Fibroblast of villous mesenchyme (primary cell): Measurements from ENCODE around the gene CCL23. TPM values are rescaled to one million over a fixed set of nuclear protein-coding genes. Genes with fewer than 3 reads are reported as not detected.
"Not testable (repeated sequence)": the region's sequence is repeated elsewhere in the genome, so short reads cannot be mapped to it uniquely, and the experiment has no call there.

Source experiments
- DNase-seq: peaks from one replicate; pipeline ENCODE4 v3.0.0-alpha.2; 2010; ENCODE audit warnings: low read depth
- H3K4me3 ChIP-seq: 2 replicates; pipeline ENCODE4 v1.5.1; 2011; ENCODE audit warnings: low read depth, mild to moderate bottlenecking, low read length
- total RNA-seq: library from RNA; depleted of rRNA; stranded (reverse); fragments of >200 nt; gene quantifications from 2 replicates; pipeline ENCODE4 v1.2.3, GENCODE V29; 2012
- TF ChIP-seq, protein P1 (sequence below): IDR thresholded peaks from 2 replicates; pipeline ENCODE4 v1.5.1; 2012; ENCODE audit warnings: low read depth, mild to moderate bottlenecking, low read length; ENCODE audit not compliant: insufficient read depth

CCL23 gene
- total RNA-seq, 1 donor = not detected

DNA sequence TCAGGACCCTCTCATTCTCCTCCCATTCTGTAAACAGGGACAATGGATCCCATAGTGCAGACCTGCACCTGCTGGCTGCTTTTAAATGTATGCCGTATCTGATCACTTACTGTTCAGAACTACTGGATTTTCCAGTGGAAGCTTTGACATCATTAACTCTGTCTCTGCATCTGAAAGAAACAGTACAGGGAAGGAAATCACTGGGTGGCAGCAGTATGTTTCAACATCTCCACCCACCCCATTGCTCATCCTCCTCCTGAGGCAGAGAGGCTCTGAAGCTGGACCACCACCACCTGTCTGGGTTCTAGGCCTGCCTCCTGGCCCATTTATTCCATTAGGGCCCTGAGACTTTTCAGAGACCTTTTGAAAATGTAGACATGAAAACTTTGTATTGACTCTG is 19.0 kb downstream of the CCL23 start:
- DNase-seq = no peak
- TF ChIP-seq, protein P1, sequence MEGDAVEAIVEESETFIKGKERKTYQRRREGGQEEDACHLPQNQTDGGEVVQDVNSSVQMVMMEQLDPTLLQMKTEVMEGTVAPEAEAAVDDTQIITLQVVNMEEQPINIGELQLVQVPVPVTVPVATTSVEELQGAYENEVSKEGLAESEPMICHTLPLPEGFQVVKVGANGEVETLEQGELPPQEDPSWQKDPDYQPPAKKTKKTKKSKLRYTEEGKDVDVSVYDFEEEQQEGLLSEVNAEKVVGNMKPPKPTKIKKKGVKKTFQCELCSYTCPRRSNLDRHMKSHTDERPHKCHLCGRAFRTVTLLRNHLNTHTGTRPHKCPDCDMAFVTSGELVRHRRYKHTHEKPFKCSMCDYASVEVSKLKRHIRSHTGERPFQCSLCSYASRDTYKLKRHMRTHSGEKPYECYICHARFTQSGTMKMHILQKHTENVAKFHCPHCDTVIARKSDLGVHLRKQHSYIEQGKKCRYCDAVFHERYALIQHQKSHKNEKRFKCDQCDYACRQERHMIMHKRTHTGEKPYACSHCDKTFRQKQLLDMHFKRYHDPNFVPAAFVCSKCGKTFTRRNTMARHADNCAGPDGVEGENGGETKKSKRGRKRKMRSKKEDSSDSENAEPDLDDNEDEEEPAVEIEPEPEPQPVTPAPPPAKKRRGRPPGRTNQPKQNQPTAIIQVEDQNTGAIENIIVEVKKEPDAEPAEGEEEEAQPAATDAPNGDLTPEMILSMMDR = no peak
- no peak overlapping the region for H3K4me3 ChIP-seq

DNA sequence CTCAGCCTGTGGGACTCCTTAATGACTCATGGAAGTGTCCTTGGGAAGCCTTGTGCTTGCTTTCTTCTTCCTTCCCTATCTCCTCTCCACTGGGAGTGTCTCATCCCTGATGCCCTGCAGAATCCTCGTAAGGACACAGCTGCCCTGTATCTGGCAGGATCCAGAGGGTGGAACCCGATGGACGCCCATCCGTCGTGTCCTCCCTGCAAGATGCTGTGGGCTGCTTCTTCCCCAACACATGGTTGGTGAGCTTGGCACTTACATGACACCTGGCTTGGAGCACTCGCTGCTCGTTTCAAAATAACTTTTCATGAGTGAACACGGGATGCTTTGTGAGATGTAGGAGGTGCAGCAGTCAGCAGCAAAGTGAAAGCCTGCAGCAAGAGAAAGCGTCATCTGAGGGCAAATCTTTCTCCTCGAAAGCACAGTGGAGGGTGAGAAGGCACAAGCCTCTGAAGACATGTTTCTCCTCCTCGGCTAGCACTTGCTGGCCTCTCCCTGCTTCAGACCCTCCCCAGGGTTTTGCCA is 19.7 kb downstream of the CCL23 start:
- TF ChIP-seq, protein P1 = no peak
- H3K4me3 ChIP-seq = no peak overlapping the region
- DNase-seq = no peak

DNA sequence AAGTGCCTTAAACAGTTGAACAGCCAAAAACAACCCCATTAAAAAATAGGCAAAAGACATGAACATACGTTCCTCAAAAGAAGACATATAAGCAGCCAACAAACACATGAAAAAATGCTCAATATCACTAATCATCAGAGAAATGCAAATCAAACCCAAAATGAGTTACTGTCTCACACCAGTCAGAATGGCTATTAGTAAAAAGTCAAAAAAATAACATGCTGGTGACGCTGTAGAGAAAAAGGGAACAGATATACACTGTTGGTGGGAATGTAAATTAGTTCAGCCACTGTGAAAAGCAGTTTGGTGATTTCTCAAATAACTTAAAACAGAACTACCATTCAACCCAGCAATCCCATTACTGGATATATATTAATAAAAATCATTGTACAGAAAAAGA is 22.4 kb downstream of the CCL23 start:
- not testable (repeated sequence) for H3K4me3 ChIP-seq, DNase-seq

DNA sequence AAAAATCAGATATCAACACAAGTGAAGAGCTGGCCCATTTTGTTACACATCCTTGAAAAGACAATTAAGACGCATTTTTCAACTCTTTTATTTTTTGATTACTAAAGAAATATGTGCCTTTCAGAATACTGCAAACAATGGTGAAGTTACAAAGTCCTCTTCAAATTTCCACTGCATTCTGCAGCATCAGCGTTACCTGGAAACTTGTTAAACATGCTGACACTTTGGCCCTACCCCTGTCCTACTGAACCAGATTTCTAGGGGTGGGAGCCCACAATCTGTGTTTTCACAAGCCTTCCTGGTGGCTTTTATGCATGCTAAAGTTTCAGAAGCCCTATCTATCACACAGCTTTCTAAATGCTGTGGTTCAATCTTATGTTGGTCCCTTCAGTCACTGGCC is 26.7 kb downstream of the CCL23 start:
- DNase-seq = no peak
- H3K4me3 ChIP-seq = no peak overlapping the region
- TF ChIP-seq, protein P1 = no peak

DNA sequence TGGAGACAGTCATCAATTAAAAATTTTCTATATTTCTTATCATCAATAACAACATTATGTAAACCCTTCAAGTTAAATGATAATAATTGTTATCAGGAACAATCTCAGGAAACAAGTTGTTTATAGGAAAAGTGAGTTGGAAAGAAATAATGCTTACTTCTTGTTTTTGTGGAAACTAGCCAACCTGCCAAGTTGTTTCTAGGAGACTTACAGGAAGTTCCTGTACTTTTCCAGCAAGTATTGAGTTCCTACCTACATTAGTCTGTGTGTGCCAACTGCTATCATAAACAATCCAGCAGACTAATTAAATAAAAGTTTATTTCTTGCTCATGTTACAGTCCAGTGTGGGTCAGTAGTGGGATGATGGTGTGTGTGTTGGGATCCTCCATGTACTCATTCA is 29.6 kb downstream of the CCL23 start:
- TF ChIP-seq, protein P1 = no peak
- DNase-seq = no peak
- H3K4me3 ChIP-seq = no peak overlapping the region

DNA sequence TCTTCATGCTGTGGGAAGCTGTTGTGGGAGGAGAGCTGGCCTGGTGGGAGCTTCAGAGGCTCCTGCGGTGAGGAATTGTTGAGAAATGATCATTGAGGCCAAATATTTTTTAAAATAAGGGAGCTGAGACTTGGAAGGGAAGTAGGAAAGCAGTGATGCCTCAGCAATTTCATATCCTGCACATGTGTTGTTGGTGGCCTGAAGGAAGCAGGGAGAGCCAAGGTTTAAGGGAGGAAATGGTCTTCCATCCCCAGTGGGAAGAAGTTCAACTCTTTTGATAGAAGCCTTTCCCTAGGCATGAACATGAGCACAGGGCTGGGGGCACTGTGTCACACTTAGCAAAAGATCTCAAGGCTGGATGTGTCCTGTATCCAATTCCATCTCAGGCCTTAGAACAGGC is 31.1 kb downstream of the CCL23 start, which contains the start of gene CCL14:
Gene CCL14, minus strand, starts transcription at position 87 of the 400 bp plus-strand sequence. Its CDS starts 80 bp downstream, at position 7.
- no peak for DNase-seq
- H3K4me3 ChIP-seq = no peak within 1 kb of the TSS
- TF ChIP-seq, protein P1 = no peak

DNA sequence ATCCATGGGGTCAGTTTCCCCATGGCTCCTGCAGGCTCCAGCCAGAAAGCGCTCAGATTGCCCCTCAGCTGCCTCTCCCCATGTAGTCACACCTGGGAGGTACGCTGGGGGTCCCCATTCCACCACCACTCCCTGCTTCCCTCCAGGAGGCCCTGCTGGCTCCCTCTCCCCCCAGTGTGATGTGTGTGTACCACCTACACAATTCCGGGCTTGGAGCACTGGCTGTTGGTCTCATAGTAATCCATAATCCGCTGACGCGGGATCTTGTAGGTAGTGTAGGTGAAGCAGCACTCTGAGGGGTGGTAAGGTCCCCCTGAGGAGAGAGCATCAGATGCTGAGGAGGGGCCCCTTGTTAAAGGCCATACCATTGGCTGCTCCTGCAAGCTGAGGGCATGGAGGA is 33.6 kb downstream of the CCL23 start:
- DNase-seq = no peak
- TF ChIP-seq, protein P1 = no peak

More for the DNA sequence above, 33.6 kb downstream of the CCL23 start:
- no peak overlapping the region for H3K4me3 ChIP-seq
